Measurements from ENCODE around the gene SNTA1. TPM values are rescaled to one million over a fixed set of nuclear protein-coding genes. Genes with fewer than 3 reads are reported as not detected.

SNTA1 gene
- total and polyA plus RNA-seq, 2 of the 8 experiments (the other 6 are each of a cell fraction or from before 2014, with no cell fraction given), result 4.5 to 8.0 TPM

DNA sequence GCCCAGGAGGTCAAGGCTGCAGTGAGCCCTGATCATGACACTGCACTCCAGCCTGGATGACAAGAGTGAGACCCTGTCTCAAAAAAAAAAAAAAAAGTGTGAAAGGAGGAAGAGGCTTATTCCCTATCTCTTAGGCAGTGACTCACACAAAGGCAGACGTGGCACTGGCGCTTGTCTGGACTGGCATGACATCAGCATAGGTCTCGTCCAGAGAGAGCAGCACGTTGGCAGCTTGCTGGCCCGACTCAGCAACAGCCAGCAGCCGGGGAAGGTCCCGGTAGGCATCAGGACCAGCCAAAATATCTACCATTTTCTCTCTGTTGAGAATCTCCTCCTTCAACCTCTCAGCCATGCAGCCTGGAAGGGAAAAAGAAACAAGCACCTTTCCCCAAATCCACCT is 56.4 kb downstream of the SNTA1 start:
- TF ChIP-seq CREB1 (IDR thresholded peaks at IDR 0.05) (no peak), CTCF (IDR thresholded peaks at IDR 0.05; ENCODE audit: control extremely low read depth in 1 of 3, insufficient read depth in 1 of 3, low read depth in 1 of 3, low read length in 3 of 3) (no peak), GABPA (IDR thresholded peaks at IDR 0.05; ENCODE audit: borderline replicate concordance, insufficient read depth, low read length) (no peak), RFX5 (IDR thresholded peaks at IDR 0.05; ENCODE audit: borderline replicate concordance, low read depth, low read length) (no peak), BRCA1 (IDR thresholded peaks at IDR 0.05; ENCODE audit: low read depth, low read length) (no peak), YY1 (IDR thresholded peaks at IDR 0.05; ENCODE audit: low read depth, low read length) (no peak), BACH1 (IDR thresholded peaks at IDR 0.05; ENCODE audit: low read length) (no peak), TEAD4 (IDR thresholded peaks at IDR 0.05; ENCODE audit: low read depth, low read length) (no peak)
- ChIA-PET CTCF (ENCODE audit: partially characterized antibody) (no interaction called here), POLR2A (ENCODE audit: partially characterized antibody) (interaction anchor here (1.6 kb wide), 1 partner anchor 13 kb away, joined by 3 read pairs; no protein-coding TSS in a partner anchor)
- Histone ChIP-seq H2BK12ac (ENCODE audit: low read depth, low read length) (no peak overlapping the region), H3K36me3 (ENCODE audit: control insufficient read depth in 2 of 4, insufficient read depth in 4 of 4, low read length in 3 of 4) (peaks cover 10 to 50% (median 39%) of the 10 kb centered on the region in 4 experiments), H3K4me1 (replicated peaks in 1 of 4; ENCODE audit: control insufficient read depth in 3 of 4, insufficient read depth in 4 of 4, low read length in 3 of 4) (no peaks in the 10 kb centered on the region), H3K18ac (ENCODE audit: extremely low read depth, low read length) (no peak overlapping the region), H3K4ac (replicated peaks; ENCODE audit: insufficient read length, low read depth, low read length) (no peak overlapping the region), H2AK5ac (ENCODE audit: low read depth, low read length) (no peak overlapping the region), H3K27me3 (replicated peaks in 1 of 4; ENCODE audit: control insufficient read depth in 3 of 4, extremely low read depth in 1 of 4, insufficient read depth in 3 of 4, low read length in 3 of 4) (no peaks in the 10 kb centered on the region), H2BK20ac (ENCODE audit: low read length) (no peak overlapping the region), H4K5ac (ENCODE audit: insufficient read length, low read depth, low read length) (no peak overlapping the region), H3K27ac (ENCODE audit: low read depth, low read length) (no peak overlapping the region), H3K14ac (ENCODE audit: insufficient read length) (no peak overlapping the region), H3K9me3 (ENCODE audit: insufficient read depth in 2 of 2, low read depth in 1 of 2, low read length in 1 of 2) (no peaks in the 10 kb centered on the region), H3K56ac (replicated peaks; ENCODE audit: insufficient read length, low read depth, low read length) (no peak overlapping the region), H2BK5ac (ENCODE audit: low read depth, low read length) (no peak overlapping the region), H2AFZ (ENCODE audit: low read length) (no peak overlapping the region), H3K9ac (replicated peaks in 1 of 4; ENCODE audit: extremely low read depth in 1 of 4, low read depth in 3 of 4, low read length in 3 of 4) (no peak overlapping the region), H3K4me2 (ENCODE audit: insufficient read depth in 1 of 2, low read depth in 2 of 2, low read length in 2 of 2) (no peak overlapping the region), H4K20me1 (replicated peaks in 1 of 2; ENCODE audit: control insufficient read depth in 1 of 2, insufficient read depth in 2 of 2, low read length in 2 of 2) (no peaks in the 10 kb centered on the region), H2BK15ac (ENCODE audit: low read length) (no peak overlapping the region), H4K8ac (ENCODE audit: extremely low read depth, insufficient read depth, low read length) (no peak overlapping the region), H3K79me2 (ENCODE audit: control insufficient read depth in 1 of 2, insufficient read depth in 2 of 2, low read length in 2 of 2) (no peaks in the 10 kb centered on the region), H3K23me2 (ENCODE audit: low read depth, low read length) (no peaks in the 10 kb centered on the region), H3K4me3 (ENCODE audit: extremely low read depth in 1 of 4, insufficient read depth in 2 of 4, low read depth in 3 of 4, low read length in 4 of 4) (no peak overlapping the region), H3K79me1 (ENCODE audit: low read depth, low read length) (no peaks in the 10 kb centered on the region), H3K23ac (ENCODE audit: insufficient read length) (no peak overlapping the region), H4K91ac (replicated peaks; ENCODE audit: insufficient read length, low read length) (no peak overlapping the region), H2BK120ac (replicated peaks; ENCODE audit: low read depth, low read length) (no peak overlapping the region)
- DNase-seq (ENCODE audit: low read depth in 1 of 2, low spot score in 2 of 2) (no peak), FAIRE-seq (no peak)
- WGBS, 2 experiments (ENCODE audit: extremely low coverage in 1 of 2, insufficient coverage in 1 of 2, insufficient read length in 1 of 2, insufficient replicate concordance in 2 of 2, low coverage in 1 of 2, low lambda C conversion rate in 2 of 2, missing lambda C conversion rate in 1 of 2), result 82% methylated on average over 7 of the region's 7 CpGs; no CpG with 5 or more reads in 1 of the 2 experiments

Measured in H1 (cell line).